ENCODE data around the gene ENOX1. TPM values are rescaled to one million over a fixed set of nuclear protein-coding genes. Genes with fewer than 3 reads are reported as not detected.

Gene ENOX1
- total RNA-seq, 2 experiments from 2014 or later = 0.07 to 0.19 TPM

DNA sequence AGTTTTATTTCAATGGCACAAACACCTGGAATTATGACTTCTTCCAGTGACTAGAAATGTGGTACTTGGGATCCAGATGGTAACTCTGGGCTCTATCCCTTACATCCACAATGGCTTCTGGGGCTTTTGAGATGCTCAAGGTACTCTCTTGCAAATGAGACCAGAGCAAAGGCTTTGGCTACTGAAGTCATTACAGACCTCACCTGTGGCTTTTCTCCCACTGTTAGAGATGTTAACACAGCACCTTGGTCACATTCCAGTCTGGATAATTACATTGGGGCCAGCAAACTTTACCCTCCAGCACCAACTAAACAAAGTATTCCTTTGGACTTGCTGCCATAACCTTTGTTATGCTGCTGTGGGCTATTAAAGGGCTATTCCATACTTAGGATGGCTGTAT lies 6.1 kb downstream of the ENOX1 start:
- no peak for DNase-seq
- Mint-ChIP-seq H3K27ac (no peak overlapping the region), H3K36me3 (ENCODE audit: low read depth) (no peaks in the 10 kb centered on the region), H3K27me3 (peaks cover 24% of the 10 kb centered on the region), H3K9me3 (no peaks in the 10 kb centered on the region), H3K4me1 (peaks cover 3% of the 10 kb centered on the region), H3K4me3 (no peak overlapping the region)
- ChIA-PET CTCF (no interaction called here), POLR2A (no interaction called here)

DNA sequence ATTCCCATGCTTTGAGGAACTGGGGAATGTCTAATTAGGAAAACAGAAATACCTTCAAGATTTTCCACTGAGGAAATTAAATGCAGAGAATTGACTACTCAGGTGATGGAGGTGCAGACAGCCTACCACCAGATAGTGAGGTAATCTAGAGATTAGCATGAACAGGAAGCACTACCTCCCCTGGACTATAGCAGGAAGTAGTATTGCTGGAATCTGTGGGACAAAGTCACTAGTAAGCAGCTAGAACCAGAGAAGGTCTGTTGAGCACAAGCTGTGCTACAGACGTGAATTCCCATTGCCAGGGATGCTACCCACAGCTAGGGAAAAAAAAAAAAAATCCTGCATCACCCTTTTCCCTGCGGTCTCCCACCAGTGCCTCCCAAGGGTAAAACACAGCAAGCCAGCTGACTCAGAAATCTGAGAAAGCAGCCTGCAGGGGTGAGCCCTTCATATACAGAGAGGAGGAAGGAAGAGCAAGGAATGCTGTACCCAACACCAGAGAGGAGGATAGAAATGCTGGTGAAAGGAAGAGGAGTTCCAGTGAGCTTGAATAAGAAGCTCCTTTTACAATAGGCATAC lies 10.2 kb downstream of the ENOX1 start:
- no peak for DNase-seq
- H3K4me1 Mint-ChIP-seq = no peaks in the 10 kb centered on the region
- ChIA-PET POLR2A (no interaction called here), CTCF (interaction anchor here (0.8 kb wide), 1 partner anchor 16 kb away, joined by 3 read pairs; no protein-coding TSS in a partner anchor)
- H3K4me3 Mint-ChIP-seq = no peak overlapping the region
- no peaks in the 10 kb centered on the region for H3K36me3 Mint-ChIP-seq (ENCODE audit: low read depth)
- H3K9me3 Mint-ChIP-seq = no peaks in the 10 kb centered on the region
- peaks cover 10% of the 10 kb centered on the region for H3K27me3 Mint-ChIP-seq
- H3K27ac Mint-ChIP-seq = no peak overlapping the region

DNA sequence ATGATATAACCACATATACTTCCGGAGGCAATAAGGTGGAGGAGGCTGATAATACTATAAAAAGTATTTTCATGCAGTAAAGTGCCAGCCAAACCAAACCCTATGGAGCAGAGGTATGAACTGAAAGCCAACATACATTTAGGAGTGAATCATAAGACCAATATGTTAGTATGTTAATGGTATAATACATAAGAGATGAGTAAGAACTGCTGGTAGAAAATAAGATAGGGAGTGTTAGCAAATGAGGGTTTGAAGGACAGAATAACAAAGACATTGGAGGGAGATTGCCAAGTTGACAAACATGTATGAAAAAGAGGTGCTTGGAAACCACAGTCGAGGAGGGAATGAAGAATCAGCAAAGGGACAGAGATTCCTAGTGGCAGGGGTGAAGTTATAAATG lies 10.8 kb downstream of the ENOX1 start:
- ChIA-PET CTCF (no interaction called here), POLR2A (no interaction called here)
- H3K27ac Mint-ChIP-seq = no peak overlapping the region

DNA sequence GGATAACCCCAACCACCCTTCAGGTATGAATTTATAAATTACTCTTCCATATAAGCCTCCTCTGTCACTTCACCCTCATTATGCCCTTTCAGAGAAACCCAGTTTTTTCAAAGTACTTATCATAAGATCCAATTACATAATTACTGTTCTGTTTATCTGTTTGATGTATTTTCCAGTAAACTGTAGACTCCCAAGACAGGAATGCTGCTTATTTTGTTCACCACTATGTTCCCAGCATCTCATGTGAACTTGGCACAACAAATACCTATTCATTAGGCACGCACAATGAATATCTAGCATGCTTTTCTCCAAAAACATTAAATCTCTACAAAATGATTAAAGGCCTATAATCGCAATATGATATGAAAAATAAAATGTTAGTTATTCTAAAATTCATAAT lies 13.2 kb downstream of the ENOX1 start:
- H3K9me3 Mint-ChIP-seq = no peaks in the 10 kb centered on the region
- CTCF ChIA-PET = no interaction called here

More for the DNA sequence above, 10.8 kb downstream of the ENOX1 start:
- Mint-ChIP-seq H3K9me3 (no peaks in the 10 kb centered on the region), H3K27me3 (peaks cover 10% of the 10 kb centered on the region), H3K36me3 (ENCODE audit: low read depth) (no peaks in the 10 kb centered on the region), H3K4me3 (no peak overlapping the region), H3K4me1 (no peaks in the 10 kb centered on the region)
- no peak for DNase-seq

DNA sequence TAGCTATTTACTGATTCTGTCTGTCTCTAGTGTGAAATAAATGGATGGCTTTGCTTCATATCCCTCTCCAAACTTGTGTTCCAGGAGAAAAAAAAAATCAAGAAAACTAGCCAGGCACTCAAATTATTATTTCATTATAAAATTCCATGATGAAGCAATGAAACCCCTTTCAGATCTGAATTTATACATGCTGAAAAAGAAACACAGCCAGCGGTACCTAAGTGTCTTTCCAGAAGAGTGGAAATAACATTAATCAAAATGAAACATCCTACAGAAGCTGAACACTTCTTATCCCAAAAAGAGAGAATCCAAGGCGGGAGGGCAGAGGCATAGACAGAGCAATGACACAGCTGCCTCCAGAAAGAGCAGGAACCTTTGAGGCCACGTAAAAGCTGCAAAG lies 15.9 kb downstream of the ENOX1 start:
- Mint-ChIP-seq H3K27me3 (peaks cover 12% of the 10 kb centered on the region), H3K36me3 (ENCODE audit: low read depth) (no peaks in the 10 kb centered on the region), H3K9me3 (no peaks in the 10 kb centered on the region), H3K4me1 (peaks cover 3% of the 10 kb centered on the region), H3K27ac (no peak overlapping the region), H3K4me3 (no peak overlapping the region)
- DNase-seq = no peak
- ChIA-PET CTCF (no interaction called here), POLR2A (no interaction called here)

More for the DNA sequence above, 13.2 kb downstream of the ENOX1 start:
- no peak for DNase-seq
- Mint-ChIP-seq H3K27ac (no peak overlapping the region), H3K4me3 (no peak overlapping the region), H3K27me3 (peaks cover 12% of the 10 kb centered on the region), H3K4me1 (peaks cover 3% of the 10 kb centered on the region), H3K36me3 (ENCODE audit: low read depth) (no peaks in the 10 kb centered on the region)
- POLR2A ChIA-PET = no interaction called here

DNA sequence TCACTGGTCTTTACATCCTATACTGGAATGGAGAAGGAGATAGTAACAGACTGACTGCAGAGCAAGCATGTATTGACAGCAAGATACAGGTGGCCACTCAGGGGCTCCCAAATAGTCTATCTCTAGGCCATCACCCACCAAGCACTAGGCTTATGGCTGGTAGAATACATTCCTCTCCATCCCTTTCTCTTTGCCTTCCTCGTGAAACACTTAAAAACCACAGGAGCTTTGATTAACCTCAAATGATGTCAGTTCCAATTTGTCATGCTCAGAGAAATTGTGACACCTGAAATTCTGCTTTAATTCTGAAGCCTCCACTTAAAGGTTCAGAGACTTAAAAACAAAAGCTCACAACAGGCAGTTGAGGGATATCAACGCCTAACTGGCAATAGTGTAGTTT lies 17.2 kb downstream of the ENOX1 start:
- Mint-ChIP-seq H3K4me1 (peaks cover 3% of the 10 kb centered on the region), H3K36me3 (ENCODE audit: low read depth) (no peaks in the 10 kb centered on the region), H3K4me3 (no peak overlapping the region), H3K27me3 (peaks cover 14% of the 10 kb centered on the region), H3K27ac (no peak overlapping the region), H3K9me3 (no peaks in the 10 kb centered on the region)
- no peak for DNase-seq
- CTCF ChIA-PET = interaction anchor here (1.5 kb wide), 1 partner anchor 8 kb away, joined by 4 read pairs; no protein-coding TSS in a partner anchor
- POLR2A ChIA-PET = interaction anchor here (0.6 kb wide), 1 partner anchor 408 kb away, joined by 3 read pairs; no protein-coding TSS in a partner anchor

DNA sequence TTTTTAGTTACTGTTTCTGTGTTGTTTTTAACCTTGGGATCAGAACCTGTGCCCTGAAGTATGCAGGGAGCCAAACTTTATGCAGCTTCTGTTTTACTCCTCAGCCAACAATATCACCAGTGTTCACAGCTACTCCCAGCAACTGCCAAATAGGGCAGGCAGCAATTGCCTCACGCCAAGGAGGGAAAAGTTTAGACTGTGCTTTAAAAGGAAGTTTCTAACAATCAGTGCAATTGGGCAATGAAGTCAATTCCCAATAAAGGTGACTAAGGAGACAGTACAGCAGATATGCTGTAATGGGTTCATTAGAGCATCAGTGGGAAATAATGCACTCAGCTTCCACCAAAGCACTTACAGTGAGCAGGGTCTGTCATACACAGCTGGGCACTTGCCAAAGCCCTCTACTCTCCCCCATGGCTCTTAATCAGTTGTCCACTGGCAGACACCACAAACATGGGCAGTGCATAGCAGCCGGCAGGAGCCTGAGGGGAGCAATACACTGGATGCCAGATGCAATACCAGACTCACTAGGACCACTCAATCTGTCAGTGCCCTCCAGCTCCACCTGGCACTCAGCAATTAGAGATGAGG lies 19.3 kb downstream of the ENOX1 start:
- peaks cover 3% of the 10 kb centered on the region for H3K4me1 Mint-ChIP-seq
- H3K4me3 Mint-ChIP-seq = no peak overlapping the region
- CTCF ChIA-PET = no interaction called here
- no peak for DNase-seq
- H3K27me3 Mint-ChIP-seq = peaks cover 5% of the 10 kb centered on the region
- H3K36me3 Mint-ChIP-seq (ENCODE audit: low read depth) = no peaks in the 10 kb centered on the region
- POLR2A ChIA-PET = no interaction called here
- no peaks in the 10 kb centered on the region for H3K9me3 Mint-ChIP-seq
- H3K27ac Mint-ChIP-seq = no peak overlapping the region

DNA sequence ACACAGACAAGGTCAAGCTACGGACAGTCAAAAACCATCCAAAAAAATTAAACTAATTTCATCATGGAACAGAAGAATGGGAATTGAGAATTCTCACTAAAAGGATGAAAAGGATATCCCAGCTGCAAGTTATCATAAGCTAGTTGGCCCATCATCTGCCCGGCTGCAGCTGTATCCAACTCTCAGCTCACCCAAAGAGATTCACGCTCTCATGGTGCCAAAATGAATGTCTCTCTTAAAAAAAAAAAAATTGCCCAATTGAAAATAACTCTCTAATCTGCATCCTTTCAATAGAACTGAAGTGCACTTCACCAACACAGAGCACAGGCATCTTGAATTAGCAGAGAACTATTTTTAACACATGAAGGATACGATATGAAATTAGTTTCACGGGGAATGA lies 20.0 kb downstream of the ENOX1 start:
- no peak for DNase-seq
- peaks cover 3% of the 10 kb centered on the region for H3K4me1 Mint-ChIP-seq
- no peak overlapping the region for H3K4me3 Mint-ChIP-seq
- H3K9me3 Mint-ChIP-seq = no peaks in the 10 kb centered on the region
- CTCF ChIA-PET = no interaction called here
- POLR2A ChIA-PET = no interaction called here
- H3K27me3 Mint-ChIP-seq = peaks cover 5% of the 10 kb centered on the region
- H3K36me3 Mint-ChIP-seq (ENCODE audit: low read depth) = no peaks in the 10 kb centered on the region
- H3K27ac Mint-ChIP-seq = no peak overlapping the region

DNA sequence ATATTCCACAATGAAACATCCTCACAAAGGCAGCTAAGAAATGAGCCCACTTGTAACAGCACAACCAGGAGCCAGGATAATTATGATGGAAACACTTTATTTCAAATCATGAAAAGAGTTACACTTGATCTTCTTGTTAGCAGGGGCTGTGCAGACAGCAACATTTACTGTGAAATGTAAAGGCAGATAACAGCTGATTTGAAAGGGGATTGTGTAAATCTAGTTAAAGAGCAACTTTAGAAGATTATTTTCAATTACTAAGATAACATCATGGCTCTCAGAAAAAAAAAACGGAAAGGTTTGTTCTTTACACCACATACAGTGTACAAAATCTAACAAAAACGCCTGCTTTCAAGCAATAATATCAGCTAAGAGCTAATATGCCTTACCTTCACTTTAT lies 22.4 kb downstream of the ENOX1 start:
- no peaks in the 10 kb centered on the region for H3K4me1 Mint-ChIP-seq
- no peaks in the 10 kb centered on the region for H3K9me3 Mint-ChIP-seq
- DNase-seq = no peak
- ChIA-PET POLR2A (no interaction called here), CTCF (no interaction called here)
- no peak overlapping the region for H3K4me3 Mint-ChIP-seq
- no peaks in the 10 kb centered on the region for H3K36me3 Mint-ChIP-seq (ENCODE audit: low read depth)
- peaks cover 2% of the 10 kb centered on the region for H3K27me3 Mint-ChIP-seq
- H3K27ac Mint-ChIP-seq = no peak overlapping the region

DNA sequence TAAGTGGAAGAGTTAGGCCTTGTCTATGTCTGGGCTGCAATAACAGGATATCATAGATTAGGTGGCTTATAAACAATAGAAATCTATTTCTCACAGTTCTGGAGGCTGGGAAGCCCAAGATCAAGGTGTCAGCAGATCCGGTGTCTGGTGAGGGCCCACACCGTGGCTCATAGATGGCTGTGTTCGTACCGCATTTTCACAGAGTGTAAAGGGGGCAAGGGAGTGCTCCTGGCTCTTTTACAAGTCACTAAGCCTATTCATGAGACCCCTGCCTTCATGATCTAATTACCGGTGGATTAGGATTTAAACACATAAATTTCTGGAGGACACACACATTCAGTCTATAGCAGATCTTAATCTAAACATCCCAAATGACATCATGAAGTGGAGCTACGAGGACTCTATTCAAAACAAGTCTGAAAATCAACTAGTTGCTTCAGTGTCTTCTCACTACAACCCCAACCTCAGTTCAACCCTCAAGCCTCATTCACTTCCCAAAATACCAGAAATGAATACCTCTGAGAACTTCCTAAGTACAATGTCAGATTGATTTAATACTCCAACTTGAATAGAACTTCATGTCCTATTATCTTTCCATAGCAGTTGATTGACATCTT lies 23.5 kb downstream of the ENOX1 start:
- H3K9me3 Mint-ChIP-seq = no peaks in the 10 kb centered on the region
- peaks cover 2% of the 10 kb centered on the region for H3K27me3 Mint-ChIP-seq
- no peak overlapping the region for H3K4me3 Mint-ChIP-seq
- ChIA-PET POLR2A (no interaction called here), CTCF (no interaction called here)
- H3K36me3 Mint-ChIP-seq (ENCODE audit: low read depth) = no peaks in the 10 kb centered on the region
- no peak overlapping the region for H3K27ac Mint-ChIP-seq
- DNase-seq = no peak
- peaks cover 5% of the 10 kb centered on the region for H3K4me1 Mint-ChIP-seq

DNA sequence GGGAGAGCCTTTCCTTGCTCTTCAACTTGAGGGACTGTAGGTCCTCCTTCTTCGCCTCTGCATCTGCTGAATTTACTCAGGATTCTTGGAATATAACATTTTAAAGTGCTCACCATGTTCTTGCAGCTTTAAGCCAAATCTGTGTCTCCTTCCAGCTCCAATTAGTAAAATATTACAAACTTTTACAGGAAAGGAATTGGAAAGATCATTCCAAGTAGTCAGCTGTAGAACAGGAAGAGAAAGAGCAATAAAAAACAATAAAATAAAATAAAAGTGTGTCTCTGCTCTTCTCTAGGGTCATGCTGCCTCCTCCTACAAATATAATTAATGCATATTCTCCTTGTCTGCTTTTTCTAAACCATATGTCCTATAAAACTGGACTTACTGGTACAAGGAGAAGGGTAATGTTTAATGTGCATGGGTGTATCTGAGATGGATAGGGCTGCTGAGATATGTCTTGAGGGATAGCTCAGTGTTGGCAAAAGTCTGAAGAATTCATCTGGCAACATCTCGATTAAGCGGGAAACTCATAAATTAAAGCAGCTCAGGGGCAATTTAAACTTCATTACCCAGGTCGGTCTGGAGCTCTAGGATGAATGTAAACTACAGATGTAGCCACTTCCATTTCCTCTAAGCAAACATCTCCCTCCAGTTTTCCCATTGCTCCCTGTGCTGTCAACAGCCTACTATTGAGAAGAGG lies 25.0 kb downstream of the ENOX1 start:
- Mint-ChIP-seq H3K27ac (no peak overlapping the region), H3K9me3 (no peaks in the 10 kb centered on the region), H3K4me1 (peaks cover 7% of the 10 kb centered on the region), H3K36me3 (ENCODE audit: low read depth) (no peaks in the 10 kb centered on the region), H3K4me3 (no peak overlapping the region), H3K27me3 (peaks cover 2% of the 10 kb centered on the region)
- CTCF ChIA-PET = no interaction called here
- POLR2A ChIA-PET = no interaction called here
- DNase-seq = no peak

DNA sequence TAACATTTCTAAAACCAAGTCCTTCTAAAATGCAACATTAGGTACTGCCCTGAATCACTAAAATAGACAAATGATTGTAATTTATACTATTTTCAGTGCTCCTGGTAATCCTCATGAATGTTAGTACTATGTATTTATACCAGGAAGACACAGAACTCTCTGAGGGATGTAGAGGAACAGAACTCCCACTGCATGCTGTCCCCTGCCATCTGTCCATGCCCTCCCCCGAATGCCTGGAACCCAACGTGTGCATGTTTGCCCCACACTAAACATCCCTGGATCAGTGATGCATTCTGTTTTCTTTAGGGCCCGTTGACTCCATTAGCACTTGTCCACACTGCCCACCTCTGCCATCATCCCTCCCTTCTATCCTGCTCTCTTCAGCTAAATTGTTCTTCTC lies 26.5 kb downstream of the ENOX1 start:
- H3K9me3 Mint-ChIP-seq = no peaks in the 10 kb centered on the region

DNA sequence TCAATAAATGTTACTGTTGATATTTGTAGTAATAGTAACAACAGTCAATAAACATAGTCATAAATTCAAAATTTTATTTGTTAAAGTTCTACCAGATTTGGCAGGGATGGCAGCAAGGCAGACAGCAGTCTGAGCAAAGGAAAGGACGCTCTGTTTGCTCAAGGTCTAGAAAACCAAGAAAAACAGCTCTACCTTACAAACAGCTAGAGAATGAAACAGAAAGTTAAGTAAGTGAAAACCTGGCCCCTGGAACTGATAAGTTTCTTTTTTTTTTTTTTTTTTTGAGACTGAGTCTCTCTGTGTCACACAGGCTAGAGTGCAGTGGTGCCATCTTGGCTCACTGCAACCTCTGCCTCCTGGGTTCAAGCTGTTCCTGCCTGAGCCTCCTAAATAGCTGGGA lies 27.9 kb downstream of the ENOX1 start:
- Mint-ChIP-seq H3K9me3 (no peaks in the 10 kb centered on the region), H3K27me3 (no peaks in the 10 kb centered on the region), H3K27ac (no peak overlapping the region), H3K4me3 (no peak overlapping the region), H3K4me1 (peaks cover 7% of the 10 kb centered on the region), H3K36me3 (ENCODE audit: low read depth) (no peaks in the 10 kb centered on the region)
- DNase-seq = no peak
- CTCF ChIA-PET = interaction anchor here (0.6 kb wide), 1 partner anchor 1931 kb away, joined by 5 read pairs; no protein-coding TSS in a partner anchor
- POLR2A ChIA-PET = no interaction called here

More for the DNA sequence above, 26.5 kb downstream of the ENOX1 start:
- no peak overlapping the region for H3K27ac Mint-ChIP-seq
- DNase-seq = no peak
- ChIA-PET CTCF (interaction anchor here (0.7 kb wide), 1 partner anchor 486 kb away, joined by 3 read pairs; no protein-coding TSS in a partner anchor), POLR2A (no interaction called here)
- H3K4me3 Mint-ChIP-seq = no peak overlapping the region
- no peaks in the 10 kb centered on the region for H3K36me3 Mint-ChIP-seq (ENCODE audit: low read depth)
- peaks cover 1% of the 10 kb centered on the region for H3K27me3 Mint-ChIP-seq
- H3K4me1 Mint-ChIP-seq = peaks cover 7% of the 10 kb centered on the region
